D341Med (cell line): ENCODE data around the gene MRPL37.
"Not testable (repeated sequence)": the region's sequence is repeated elsewhere in the genome, so short reads cannot be mapped to it uniquely, and the experiment has no call there.

Experiments
- DNase-seq: peaks from one replicate; pipeline ENCODE4 v3.0.0; 2012; ENCODE audit warnings: low spot score

MRPL37 gene

DNA sequence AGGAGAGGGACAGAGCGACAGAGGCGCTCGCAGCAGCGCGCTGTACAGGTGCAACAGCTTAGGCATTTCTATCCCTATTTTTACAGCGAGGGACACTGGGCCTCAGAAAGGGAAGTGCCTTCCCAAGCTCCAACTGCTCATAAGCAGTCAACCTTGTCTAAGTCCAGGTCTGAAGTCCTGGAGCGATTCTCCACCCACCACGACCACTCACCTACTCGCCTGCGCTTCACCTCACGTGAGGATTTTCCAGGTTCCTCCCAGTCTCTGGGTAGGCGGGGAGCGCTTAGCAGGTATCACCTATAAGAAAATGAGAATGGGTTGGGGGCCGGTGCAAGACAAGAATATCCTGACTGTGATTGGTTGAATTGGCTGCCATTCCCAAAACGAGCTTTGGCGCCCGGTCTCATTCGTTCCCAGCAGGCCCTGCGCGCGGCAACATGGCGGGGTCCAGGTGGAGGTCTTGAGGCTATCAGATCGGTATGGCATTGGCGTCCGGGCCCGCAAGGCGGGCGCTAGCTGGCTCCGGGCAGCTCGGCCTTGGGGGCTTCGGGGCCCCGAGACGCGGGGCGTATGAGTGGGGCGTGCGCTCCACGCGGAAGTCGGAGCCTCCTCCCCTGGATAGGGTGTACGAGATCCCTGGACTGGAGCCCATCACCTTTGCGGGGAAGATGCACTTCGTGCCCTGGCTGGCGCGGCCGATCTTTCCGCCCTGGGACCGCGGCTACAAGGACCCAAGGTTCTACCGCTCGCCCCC lies at the start of gene MRPL37, which contains the start of gene CYB5RL:
Gene MRPL37 (plus strand): TSS at position 403 of the 754 bp plus-strand sequence. CDS start 77 bp downstream, at position 480.
Gene CYB5RL (minus strand): TSS at position 266 of the 754 bp plus-strand sequence. CDS start 4,414 bp downstream, outside the sequence.
- peak; percentile 96 for DNase-seq

DNA sequence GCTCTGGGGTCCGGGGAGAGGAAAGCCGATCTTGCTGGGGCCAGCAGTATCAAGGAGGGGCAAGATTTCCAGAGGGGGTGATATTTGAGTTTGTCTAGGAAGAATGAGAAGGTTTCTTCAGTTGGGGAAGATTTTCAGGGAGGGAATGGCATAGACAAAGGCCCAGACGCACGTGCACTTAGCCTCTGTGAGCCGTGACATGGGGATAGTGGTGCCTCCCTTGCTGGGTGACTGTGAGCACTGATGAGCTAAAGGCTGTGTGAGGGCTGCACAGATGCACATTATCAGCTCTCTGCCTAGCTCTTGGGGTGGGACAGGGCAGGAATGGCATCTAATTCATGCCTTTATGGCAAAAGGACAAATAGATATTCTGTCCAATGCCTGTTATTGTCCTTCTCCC lies 49.0 kb upstream of the MRPL37 start:
- DNase-seq: no peak

DNA sequence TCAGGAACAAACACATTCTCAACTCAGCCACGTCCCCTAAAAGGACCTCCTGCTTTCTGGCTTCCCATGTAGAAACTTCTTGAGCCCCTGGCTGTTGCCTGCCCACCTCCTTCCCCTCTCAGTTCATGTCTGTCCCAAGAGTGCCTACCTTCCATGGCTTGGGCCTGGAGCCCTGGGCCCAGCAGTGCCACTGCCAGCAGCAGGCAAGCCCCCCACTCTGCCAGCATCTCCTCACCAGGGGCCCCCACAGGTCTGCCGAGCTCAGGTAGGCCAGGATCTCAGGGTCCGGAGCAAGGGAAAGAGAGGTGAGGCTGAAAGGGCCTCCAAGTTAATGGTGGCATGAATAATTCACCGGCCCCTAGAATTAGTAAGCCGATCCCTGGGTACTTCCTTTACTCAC lies 47.3 kb upstream of the MRPL37 start, which contains the start of gene CDCP2:
Gene CDCP2 (minus strand): TSS at position 305 of the 400 bp plus-strand sequence. CDS start 78 bp downstream, at position 227.
- DNase-seq: no peak

DNA sequence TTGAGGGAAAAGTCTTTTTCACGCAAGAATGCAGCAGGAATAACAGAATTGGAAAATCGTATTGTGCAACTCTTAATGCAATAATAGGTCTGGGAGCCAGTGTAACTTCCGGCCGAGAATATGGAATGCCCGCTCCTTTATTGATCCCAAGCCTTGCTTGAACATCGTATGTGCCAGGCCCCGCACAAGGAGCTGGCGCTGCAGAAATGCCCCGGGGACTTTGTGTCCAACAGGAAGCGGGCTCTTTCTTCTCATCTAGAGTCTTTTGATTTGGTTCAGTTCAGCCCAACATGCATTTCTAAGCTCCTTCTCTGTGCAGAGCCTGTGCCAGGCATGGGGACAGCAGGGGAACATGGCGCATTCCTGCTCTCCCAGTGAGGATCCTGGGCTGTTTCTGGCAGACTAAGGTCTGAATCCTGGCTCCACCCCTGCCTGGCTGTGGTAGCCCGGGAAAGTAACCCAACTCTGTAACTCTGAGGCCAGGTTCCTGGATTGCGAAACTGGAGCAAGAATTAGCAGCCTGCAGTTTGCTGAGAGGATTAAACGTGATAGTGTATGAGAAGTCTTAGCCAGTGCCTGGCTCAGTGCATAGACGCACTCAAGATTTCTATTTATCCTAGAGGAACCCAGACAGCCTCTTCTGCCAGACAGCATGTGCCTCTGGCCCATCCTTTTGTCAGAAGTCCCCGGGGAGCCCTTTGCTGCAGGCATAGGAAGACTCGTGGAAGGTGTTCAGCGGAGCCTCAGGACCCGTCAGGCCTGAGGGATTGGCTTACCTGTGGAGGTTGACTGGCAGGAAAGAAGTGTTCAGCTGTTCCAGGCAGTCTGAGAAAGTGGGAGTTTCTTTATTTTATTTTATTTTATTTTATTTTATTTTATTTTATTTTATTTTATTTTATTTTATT lies 46.2 kb upstream of the MRPL37 start:
- DNase-seq: peak; percentile 60

DNA sequence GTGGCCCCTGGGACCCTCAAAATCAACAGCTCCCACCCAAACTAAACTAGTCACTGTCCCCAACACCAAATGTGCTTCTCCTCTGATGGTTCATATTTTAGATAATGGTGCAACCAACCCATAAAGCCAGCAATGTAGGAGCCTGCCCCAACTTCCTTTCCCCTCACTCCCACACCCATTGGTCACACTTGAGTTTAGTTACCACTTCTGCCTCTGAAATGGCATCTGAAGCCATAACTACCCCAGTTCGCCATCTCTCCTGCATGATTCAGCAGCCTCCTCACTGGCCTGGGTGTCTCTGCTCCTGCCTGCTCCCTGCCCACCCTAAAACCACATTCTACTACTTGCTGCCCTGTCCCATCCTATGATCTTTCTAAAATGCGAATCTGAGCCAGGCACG lies 43.8 kb upstream of the MRPL37 start:
- DNase-seq: no peak

- DNase-seq: no peak
These were observed 43.0 kb upstream of the MRPL37 start for GRCh38 chr1:54156986-54157385.

DNA sequence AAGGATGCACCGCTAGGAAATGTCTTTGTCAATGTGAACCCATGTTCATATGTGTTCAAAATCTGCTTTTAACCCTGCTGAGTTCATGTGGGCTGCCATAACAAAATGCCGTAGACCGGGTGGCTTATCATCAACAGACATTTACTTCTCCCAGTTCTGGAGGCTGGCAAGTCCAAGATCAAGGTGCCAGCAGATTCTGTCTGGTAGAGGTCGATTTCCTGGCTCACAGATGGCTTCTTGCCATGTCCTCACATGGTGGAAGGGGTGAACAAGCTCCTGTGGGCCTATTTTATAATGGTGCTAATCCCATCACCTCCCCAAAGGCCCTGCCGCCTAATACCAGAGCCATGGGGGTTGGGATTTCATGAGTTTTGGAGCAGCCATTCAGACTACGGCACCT lies 42.6 kb upstream of the MRPL37 start:
- DNase-seq: no peak

- no peak for DNase-seq
These were observed 41.9 kb upstream of the MRPL37 start for GRCh38 chr1:54158071-54158470.

- no peak for DNase-seq
These were observed 40.1 kb upstream of the MRPL37 start for GRCh38 chr1:54159733-54160316.

- DNase-seq: no peak
These were observed 39.6 kb upstream of the MRPL37 start for GRCh38 chr1:54160351-54160750.

GRCh38 chr1:54161495-54162168 lies 38.3 kb upstream of the MRPL37 start:
- no peak for DNase-seq

- DNase-seq: no peak
These were observed 36.9 kb upstream of the MRPL37 start for GRCh38 chr1:54163051-54163450.

- DNase-seq: no peak
These were observed 36.4 kb upstream of the MRPL37 start for GRCh38 chr1:54163573-54163972.

GRCh38 chr1:54165146-54165545 lies 34.8 kb upstream of the MRPL37 start:
- DNase-seq: no peak

DNA sequence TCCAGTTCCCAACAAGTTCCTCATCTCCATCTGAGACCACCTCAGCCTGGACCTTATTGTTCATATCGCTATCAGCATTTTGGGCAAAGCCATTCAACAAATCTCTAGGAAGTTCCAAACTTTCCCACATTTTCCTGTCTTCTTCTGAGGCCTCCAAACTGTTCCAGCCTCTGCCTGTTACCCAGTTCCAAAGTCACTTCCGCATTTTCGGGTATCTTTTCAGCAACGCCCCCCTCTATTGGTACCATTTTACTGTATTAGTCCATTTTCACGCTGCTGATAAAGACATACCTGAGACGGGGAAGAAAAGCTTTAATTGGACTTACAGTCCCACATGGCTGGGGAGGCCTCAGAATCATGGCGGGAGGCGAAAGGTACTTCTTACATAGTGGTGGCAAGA lies 33.6 kb upstream of the MRPL37 start:
- DNase-seq: not testable (repeated sequence)

DNA sequence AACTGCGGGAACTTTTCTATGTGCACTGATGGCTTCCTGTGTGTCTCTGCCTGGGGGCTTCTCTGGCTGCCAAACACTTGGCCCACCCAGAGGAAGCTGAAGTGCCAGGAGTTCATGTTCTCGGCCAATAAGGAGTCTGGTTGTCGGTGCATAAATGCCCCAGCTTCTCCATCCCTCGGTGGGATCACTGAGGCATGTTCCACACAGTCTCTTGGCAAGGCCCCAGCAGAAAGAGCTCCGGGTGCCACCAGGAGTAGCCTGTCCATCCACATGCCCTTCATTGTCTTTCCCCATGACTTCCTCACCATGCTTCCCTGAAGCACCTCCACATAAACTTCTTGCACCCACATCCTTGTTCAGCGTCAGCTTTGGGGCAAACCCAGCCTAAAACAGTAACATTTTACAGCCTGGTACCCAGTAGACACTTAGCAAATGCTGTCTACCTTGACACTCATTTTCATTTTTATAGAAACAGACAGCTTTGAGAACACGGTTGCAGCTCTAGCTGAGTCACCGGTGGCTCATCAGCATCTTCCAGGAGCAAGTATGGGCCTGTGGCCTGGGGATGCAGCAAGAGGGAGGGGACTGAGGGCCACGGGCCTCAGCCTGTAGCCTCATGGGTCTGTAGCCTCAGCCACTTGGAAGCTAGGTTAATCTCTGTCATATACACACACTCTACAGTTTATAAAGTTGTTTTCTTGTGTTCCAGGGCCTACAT lies 32.4 kb upstream of the MRPL37 start:
- no peak for DNase-seq

DNA sequence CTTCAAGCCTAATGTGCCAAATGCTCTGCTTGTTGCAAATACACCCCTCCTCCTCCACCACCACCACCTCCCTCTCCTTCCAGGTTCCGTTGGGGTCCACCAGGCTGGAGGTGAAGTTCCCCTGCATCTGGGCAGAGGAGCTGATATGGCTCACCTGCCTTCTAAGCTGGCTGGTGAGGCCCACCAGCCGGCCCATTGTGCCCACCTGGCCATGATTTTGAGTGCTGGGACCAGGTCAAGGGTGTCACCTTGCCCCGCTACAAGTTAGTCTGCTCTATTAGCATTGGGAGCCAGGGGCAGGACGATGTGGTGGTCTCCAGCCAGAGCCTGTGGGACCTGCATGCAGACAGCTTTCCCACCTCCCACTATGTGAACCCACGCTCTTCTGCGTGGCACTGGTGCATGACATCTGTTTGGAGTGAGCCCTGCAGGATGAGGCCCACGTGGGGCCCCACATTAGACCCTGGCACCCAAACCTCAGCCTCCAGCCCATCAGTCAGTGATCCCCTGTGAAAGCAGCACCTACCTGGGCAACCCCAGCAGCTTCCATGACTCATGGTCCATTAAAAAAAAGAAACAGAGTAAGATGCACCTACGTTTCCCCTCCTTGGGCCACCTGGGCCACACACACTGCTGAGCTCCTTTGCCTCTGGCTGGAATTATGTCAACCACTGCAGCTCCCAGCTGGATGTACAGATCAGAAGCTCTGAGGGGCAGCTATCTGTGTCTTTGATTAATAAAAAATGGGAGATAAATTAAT lies 31.6 kb upstream of the MRPL37 start:
- DNase-seq: no peak

DNA sequence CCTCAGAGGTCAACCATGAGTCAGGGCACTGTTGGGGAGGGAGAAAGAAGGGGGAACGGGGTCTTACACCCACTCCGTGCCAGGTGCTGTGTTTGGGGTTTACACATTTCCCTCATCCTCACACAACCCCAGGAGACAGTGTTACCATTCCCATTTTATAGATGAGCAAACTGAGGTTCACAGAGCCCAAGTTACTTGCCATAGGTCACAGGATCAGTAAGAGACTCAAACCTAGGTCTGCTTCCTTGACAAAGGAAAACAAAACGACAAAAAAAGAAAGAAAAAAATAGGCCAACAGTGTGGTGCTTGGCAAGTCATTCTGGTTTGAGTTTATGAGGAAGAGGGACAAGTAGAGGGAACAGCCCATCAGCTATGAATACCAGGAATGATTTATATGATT lies 30.9 kb upstream of the MRPL37 start:
- DNase-seq: no peak

DNA sequence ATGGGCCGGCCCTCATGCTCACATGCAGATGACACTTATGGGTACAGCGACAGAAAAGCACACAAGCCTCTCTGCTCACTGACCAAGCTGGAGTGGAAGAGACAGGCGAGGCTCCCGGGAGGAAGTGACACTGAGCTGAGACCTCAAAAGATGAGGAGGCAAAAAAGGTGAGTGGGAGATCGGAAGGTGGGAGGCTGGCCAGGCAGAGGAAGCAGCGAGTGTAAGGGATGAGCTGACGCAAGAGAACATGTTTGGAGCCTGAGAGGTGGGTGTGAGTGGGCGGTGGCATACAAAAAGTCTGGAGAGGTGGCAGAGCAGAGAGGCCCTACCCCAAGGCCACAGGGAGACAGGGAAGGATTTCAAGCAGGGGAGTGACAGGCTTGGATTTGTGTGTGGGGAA lies 29.0 kb upstream of the MRPL37 start:
- DNase-seq: no peak

- DNase-seq: no peak
These were observed 28.4 kb upstream of the MRPL37 start for GRCh38 chr1:54171606-54172005.
